EL (cell line): ENCODE data around the gene C9orf50.

Experiments used
- DNase-seq: peaks from one replicate; pipeline ENCODE4 v3.0.0-alpha.2; 2016

Gene C9orf50

DNA sequence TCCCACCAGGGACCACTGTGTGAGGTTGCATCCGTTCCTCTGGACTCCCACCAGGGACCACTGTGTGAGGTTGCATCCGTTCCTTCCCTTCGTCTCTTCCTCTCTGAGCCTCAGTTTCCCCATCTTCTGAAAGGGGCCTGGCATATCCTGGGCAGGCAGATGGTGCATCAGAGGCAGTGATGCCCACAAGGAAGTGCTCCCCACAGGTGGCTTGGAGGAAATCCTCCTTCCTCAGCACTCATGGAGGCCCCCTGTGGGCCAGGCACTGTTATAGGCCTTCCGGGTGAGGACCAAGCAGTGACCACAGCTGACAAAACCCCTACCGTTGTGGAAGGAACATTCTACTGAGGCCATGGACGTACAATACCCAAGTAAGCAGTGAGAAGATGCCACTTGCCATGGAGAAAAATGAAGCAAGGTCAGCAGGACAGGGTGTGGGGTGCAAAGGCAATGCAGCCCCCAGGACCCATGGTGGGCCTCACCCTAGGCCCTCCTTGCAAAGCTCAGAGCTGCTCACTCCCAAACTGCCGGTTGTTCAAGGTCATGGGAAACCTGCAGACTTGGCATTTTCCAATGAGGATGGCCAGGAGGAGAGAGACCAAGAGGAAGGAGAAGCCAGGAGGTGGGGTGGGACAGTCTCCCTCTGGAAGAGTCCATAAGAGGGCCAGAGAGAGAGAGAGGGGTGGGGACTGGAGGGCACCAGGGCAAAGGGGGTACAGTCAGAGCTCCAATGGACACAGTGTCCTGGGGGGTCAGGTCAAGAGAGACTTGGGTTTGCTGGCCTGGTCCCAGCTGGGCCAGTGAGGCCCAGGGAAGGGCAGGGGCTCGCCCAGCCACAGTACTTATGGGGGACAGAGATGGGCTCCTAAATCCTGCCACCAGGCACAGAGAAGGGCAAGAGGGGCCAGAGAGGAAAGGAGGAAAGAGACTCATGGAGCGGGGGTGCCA, 51.1 kb downstream of the C9orf50 start:
- peak; percentile 54 for DNase-seq

DNA sequence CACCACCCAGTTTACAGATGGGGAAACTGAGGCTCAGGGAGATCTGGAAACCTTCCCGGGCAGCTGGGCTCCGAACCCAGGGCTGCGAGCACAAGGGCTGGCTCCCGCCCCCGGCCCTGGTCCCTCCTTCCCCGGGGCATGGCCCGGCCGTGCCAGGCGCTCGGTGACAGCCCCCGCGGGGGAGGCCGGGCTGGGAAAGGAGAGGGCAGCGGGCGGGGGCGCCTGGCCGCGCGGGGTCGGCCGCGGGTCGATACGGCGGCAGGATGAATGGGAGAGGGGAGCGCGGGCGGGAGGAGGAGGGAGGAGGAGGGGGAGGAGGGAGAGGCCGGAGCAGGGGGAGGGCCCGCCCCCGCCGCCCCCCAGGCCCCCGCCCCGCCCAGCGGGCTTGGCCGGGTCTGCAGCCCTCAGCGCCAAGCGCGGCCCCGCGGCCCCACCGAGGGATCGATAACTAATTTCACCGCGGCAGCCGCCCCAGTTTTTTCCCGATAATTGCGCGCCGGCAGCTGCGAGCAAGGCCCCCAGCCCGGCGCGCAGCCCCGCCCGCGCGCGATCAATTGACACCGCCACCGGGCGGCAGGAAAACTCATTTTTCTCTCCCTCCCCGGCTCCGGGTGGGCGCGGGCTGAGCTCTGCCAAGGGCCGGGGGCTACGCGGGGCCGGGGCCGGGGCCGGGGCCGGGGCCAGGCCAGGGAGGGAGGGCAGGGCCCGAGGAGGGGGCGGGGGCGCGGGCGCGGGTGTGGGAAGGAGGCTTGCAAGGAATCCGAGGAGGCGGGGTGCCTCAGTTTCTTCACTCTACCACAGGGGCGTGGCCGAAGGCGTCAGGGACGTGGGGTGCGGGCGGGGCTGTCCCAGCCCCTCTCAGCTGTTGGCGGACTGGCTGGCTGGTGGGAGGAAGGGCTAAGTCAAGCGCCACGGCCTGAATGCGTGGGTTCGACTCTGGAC, 52.1 kb downstream of the C9orf50 start:
- peak; percentile 41 for DNase-seq

DNA sequence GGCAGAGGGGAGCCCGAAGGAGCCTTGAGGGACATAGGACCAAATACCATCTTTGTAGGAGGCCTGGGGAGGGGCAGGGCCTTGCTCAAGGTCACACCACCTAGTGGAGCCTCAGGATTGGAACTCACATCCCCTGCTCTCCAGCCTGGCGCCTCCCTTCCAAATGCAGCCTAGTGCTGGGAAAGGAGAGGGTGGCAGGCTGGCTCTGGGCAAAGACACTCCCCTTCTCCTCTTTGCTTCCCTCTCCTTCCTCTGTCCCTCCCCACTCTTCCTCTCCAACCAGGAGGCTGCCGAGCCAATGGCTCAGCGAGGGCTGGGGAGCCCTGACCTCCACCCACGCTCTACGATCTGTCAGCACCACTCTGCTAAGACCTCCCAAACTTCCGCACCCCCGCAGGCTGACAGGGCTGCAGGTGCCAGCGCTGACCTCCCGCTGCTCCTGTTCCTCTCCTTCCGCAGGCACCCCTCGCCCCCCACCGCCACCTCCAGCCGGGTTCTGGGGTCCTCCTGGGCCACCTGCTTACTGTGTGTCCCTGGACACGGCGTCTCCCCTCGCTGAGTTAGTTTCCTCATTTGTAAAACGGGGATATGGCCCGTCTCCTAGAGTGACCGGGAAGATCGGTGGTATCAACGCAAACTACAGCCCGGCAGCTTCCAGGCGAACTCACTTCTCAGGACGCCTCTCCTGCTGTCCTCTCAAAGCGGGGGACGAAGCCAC, 52.9 kb downstream of the C9orf50 start:
- DNase-seq = peak; percentile 90

DNA sequence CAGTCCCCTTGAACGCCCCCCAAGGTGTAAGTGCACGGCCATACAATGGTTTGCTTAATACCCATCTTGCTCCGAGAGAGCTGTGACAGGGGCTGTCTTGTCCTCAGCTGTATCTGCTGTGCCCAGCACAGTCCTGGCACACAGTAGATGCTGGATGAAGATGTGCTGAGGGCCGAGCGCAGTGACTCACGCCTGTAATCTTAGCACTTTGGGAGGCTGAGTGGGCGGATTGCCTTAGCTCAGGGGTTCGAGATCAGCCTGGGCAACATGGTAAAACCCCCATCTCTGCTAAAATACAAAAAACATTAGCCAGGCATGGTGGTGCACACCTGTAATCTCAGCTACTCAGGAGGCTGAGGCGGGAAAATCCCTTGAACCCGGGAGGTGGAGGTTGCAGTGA, 53.6 kb downstream of the C9orf50 start:
- DNase-seq = peak; percentile 30

DNA sequence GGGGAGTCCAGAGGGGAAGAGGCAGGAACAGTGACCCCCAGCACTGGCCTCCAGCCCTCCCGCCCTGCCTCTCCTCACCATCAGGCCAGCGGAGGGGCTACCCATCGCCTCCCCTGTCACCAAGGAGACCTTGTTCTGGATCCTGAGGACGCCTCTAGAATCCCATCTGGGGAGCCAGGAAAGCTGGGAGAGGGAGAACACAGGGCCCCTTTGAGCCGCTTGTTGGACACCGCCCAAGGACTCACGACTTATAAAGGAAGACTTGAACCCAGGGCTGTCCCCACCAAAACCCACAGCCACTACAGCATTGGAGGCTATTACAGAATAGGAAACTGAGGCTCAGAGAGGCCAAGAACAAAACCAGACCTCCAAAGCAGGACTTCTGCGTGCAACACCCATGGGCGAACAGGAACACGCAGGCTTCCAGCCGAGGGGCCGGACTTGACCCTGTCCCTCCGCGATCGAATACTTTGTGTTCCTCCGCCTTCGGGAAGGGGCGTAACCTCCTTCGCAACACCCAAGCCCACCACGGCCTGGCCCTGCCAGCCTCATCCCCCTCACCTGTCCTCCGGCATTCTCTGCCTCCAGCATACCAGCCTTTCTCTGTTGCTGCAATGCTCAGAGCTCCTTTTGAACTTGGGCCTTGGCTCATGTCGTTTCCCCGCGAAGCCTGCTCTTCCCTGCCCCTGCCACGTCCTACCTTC, 54.2 kb downstream of the C9orf50 start:
- no peak for DNase-seq

DNA sequence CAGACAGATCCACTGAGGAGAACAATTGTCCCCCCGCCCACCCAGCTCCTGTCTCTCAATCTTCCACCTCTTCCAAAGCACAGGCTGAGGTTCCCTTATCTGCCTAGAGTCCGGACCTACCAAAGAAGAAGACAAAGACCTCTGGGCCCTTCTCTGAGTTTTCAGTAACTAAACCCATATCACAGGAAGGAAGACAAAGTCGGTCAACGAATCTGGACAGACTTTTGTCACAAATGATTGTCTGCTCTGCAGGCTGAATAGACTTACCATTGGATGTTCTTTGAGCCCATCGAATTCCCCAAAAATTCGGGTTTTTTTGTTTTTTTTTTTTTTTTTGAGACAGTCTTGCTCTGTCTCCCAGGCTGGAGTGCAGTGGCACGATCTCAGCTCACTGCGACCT, 58.0 kb downstream of the C9orf50 start:
- DNase-seq = no peak

DNA sequence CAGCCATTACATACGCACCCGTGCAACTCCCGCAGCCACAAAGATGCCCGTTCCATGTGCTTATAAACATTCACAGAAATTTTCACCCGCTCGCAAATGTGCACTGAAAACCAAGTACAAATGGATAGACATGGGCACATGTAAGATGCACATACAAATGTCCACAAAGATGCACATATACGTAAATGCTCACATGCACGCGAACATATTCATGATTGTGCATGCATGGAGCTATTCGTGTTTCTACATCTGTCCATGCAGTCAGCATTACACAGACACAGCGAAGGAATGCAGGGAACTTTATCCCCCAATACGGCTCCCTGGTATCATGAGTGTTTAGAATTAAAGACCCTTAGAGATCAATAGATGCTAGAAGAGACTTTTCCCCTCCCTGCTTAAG, 58.4 kb downstream of the C9orf50 start:
- DNase-seq = no peak
